ENCODE results near the gene TACC3.
A peak's percentile ranks its signal among the peaks of the same experiment; 100 is the strongest.

The TACC3 gene

GRCh38 chr4:1771555-1772305 lies 50.4 kb downstream of the TACC3 start:
- H3K4me1 ChIP-seq (ENCODE audit: control insufficient read depth, insufficient read depth, low read length) = peaks cover 11% of the 10 kb centered on the region
- no peak overlapping the region for H3K4me3 ChIP-seq (ENCODE audit: low read depth, low read length)
- H3K27me3 ChIP-seq (ENCODE audit: control insufficient read depth, insufficient read depth, low read length) = peaks cover 8% of the 10 kb centered on the region; the same call in 1 of the 2 replicates
- H3K36me3 ChIP-seq (ENCODE audit: control insufficient read depth, insufficient read depth, low read length) = no peaks in the 10 kb centered on the region
- H3K9me3 ChIP-seq (ENCODE audit: control insufficient read depth, insufficient read depth, low read length) = no peaks in the 10 kb centered on the region
- no peak overlapping the region for H3K27ac ChIP-seq (ENCODE audit: low read depth, low read length)
- H3K9ac ChIP-seq (ENCODE audit: low read depth, low read length) = no peak overlapping the region

- H3K36me3 ChIP-seq (ENCODE audit: control insufficient read depth, insufficient read depth, low read length) = no peaks in the 10 kb centered on the region
- H3K4me1 ChIP-seq (ENCODE audit: control insufficient read depth, insufficient read depth, low read length) = peaks cover 19% of the 10 kb centered on the region
- H3K27ac ChIP-seq (ENCODE audit: low read depth, low read length) = no peak overlapping the region
- no peak overlapping the region for H3K9ac ChIP-seq (ENCODE audit: low read depth, low read length)
- no peaks in the 10 kb centered on the region for H3K9me3 ChIP-seq (ENCODE audit: control insufficient read depth, insufficient read depth, low read length)
- no peak overlapping the region for H3K4me3 ChIP-seq (ENCODE audit: low read depth, low read length)
- H3K27me3 ChIP-seq (ENCODE audit: control insufficient read depth, insufficient read depth, low read length) = peaks cover 8% of the 10 kb centered on the region; the same call in 1 of the 2 replicates
Observed at GRCh38 chr4:1772853-1773538, 51.7 kb downstream of the TACC3 start.

DNA sequence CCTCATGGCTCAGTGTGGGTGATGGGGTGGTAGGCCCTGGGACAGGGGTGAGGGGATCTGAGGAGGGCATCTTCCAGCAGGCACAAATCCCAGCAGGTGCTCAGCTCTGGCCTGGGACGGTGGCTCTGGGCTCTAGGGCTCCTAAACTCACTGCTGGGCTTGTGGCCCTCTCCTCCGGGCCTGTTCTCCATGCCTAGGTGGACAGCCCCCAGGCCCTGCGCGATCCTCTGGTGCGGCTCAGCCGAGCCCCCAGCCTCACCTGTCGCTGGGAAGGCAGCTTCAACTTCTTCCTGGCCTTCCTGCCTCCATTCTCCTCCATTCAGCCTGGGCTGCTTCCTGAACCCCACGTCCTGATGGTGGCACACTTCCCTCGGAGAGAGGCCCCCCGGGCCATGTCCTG lies 52.4 kb downstream of the TACC3 start:
- no peaks in the 10 kb centered on the region for H3K36me3 ChIP-seq (ENCODE audit: control insufficient read depth, insufficient read depth, low read length)
- no peaks in the 10 kb centered on the region for H3K9me3 ChIP-seq (ENCODE audit: control insufficient read depth, insufficient read depth, low read length)
- H3K27me3 ChIP-seq (ENCODE audit: control insufficient read depth, insufficient read depth, low read length) = peaks cover 8% of the 10 kb centered on the region; the same call in 1 of the 2 replicates
- H3K4me3 ChIP-seq (ENCODE audit: low read depth, low read length) = no peak overlapping the region
- no peak overlapping the region for H3K27ac ChIP-seq (ENCODE audit: low read depth, low read length)
- H3K4me1 ChIP-seq (ENCODE audit: control insufficient read depth, insufficient read depth, low read length) = peaks cover 17% of the 10 kb centered on the region
- no peak overlapping the region for H3K9ac ChIP-seq (ENCODE audit: low read depth, low read length)

DNA sequence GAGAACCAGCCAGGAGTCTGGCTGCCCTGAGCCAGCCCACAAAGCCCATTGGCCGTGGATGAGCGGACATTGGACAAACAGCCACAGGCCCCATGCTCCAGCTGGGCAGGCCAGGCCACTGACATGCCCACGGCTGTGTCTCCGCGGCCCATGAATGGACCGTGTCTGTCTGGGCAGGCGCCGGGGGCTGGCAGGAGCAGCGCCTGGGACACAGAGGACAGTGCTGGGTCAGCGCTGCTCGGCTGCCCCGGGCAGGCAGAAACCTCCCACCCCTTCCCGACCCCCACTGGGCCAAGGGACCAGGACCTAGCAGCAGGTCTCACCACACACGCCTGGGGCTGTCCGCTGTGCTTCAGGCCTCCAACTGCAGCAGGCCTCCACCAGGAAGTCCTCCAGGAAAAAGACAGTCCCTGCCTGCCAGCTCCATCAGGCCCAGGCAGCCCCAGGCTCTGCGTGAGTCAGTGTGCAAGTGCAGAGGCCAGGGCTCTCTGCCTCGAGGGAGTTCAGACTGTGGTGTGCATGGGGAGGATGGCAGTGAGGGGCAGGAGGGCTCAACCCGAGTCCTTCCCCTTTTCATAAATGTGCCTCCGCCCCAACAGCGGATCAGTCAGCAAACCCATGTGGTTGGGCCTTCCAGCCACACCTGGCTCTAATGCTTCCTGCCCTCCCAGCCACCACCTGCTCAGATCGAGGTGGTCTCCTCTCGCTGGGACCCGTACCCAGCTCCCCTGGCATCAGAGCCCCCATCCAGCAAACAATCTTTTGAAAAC lies 54.6 kb downstream of the TACC3 start:
- Histone ChIP-seq H3K4me3 (ENCODE audit: low read depth, low read length) (no peak overlapping the region), H3K4me1 (ENCODE audit: control insufficient read depth, insufficient read depth, low read length) (peaks cover 23% of the 10 kb centered on the region), H3K36me3 (ENCODE audit: control insufficient read depth, insufficient read depth, low read length) (no peaks in the 10 kb centered on the region), H3K9ac (ENCODE audit: low read depth, low read length) (no peak overlapping the region), H3K27me3 (ENCODE audit: control insufficient read depth, insufficient read depth, low read length) (no peaks in the 10 kb centered on the region), H3K9me3 (ENCODE audit: control insufficient read depth, insufficient read depth, low read length) (no peaks in the 10 kb centered on the region), H3K27ac (ENCODE audit: low read depth, low read length) (no peak overlapping the region)

DNA sequence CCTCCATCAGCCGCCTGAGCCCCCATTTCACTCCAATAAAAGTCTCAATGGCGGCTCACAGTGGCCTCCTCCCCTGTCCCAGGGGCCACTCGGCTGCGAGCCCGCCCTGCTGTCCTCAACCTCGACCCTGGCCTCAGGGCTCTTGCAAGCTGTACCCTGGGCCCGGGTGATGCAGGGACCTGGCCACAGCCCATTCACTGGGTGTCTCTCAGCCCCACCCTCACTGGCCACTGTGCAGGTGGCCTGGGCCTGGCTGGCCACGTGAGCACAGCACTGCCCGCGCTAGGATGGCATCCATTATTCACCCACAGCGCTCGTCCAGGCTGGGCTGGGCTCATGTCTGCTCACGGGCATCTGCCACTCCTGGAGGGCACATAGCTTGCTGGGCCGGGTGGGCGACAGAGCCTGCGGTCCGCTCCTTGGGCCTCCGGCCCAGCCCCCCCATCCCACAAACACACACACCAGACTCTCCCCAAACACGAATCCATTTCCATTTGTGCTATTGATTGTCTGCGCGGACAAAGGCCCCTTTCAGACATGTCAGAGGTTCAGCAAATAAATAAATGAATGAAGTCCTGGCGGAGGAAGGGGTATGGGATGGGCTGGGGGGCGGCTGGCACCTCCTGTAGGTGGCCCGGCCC lies 55.3 kb downstream of the TACC3 start:
- H3K4me3 ChIP-seq (ENCODE audit: low read depth, low read length) = no peak overlapping the region
- H3K9me3 ChIP-seq (ENCODE audit: control insufficient read depth, insufficient read depth, low read length) = no peaks in the 10 kb centered on the region
- H3K27me3 ChIP-seq (ENCODE audit: control insufficient read depth, insufficient read depth, low read length) = no peaks in the 10 kb centered on the region
- no peak overlapping the region for H3K9ac ChIP-seq (ENCODE audit: low read depth, low read length)
- no peaks in the 10 kb centered on the region for H3K36me3 ChIP-seq (ENCODE audit: control insufficient read depth, insufficient read depth, low read length)
- peaks cover 23% of the 10 kb centered on the region for H3K4me1 ChIP-seq (ENCODE audit: control insufficient read depth, insufficient read depth, low read length)
- no peak overlapping the region for H3K27ac ChIP-seq (ENCODE audit: low read depth, low read length)

DNA sequence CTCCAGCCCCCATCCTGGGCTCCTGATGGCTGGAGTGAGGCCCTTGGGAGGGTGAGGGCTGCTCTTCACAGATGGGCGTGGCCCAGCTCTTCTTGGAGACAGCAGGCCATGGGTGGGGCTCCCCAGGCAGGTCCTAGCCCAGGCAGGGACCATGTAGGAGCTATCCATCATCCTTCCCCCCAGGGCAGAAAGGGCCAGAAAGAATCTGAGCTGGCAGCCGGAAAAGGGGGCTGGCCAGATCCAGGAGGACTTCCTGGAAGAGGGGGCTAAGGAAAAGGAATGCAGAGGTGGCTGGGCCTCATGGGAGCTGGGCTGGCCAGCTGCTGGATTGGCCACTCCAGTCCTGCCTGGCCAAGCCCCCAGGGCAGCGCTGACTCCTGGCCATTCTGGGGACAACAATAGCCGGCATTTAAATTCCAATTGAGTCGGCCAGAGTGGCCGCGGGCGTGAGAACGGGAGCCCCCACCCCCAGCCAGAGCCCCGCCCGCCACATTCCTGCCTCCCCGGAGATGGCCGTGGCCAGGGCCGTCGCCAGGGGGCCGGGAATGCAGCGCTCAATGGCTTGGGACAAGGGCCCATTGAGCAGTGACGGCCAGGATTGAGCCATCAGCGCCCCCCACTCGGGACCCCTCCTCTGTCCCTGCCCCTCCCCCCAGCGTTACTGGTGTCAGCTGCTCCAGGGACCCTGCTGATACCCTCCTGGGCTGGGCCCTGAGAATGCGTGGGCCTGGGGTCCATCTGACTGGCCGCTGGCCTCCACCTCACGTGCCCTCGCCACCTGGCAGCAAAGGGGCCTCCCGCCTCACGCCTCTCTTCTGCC lies 56.7 kb downstream of the TACC3 start:
- H3K27me3 ChIP-seq (ENCODE audit: control insufficient read depth, insufficient read depth, low read length) = no peaks in the 10 kb centered on the region
- H3K9ac ChIP-seq (ENCODE audit: low read depth, low read length) = no peak overlapping the region
- H3K36me3 ChIP-seq (ENCODE audit: control insufficient read depth, insufficient read depth, low read length) = no peaks in the 10 kb centered on the region
- H3K4me1 ChIP-seq (ENCODE audit: control insufficient read depth, insufficient read depth, low read length) = peaks cover 23% of the 10 kb centered on the region
- H3K9me3 ChIP-seq (ENCODE audit: control insufficient read depth, insufficient read depth, low read length) = no peaks in the 10 kb centered on the region
- H3K4me3 ChIP-seq (ENCODE audit: low read depth, low read length) = no peak overlapping the region; the same call in 1 of the 2 replicates
- H3K27ac ChIP-seq (ENCODE audit: low read depth, low read length) = peak overlapping the region; percentile 84

DNA sequence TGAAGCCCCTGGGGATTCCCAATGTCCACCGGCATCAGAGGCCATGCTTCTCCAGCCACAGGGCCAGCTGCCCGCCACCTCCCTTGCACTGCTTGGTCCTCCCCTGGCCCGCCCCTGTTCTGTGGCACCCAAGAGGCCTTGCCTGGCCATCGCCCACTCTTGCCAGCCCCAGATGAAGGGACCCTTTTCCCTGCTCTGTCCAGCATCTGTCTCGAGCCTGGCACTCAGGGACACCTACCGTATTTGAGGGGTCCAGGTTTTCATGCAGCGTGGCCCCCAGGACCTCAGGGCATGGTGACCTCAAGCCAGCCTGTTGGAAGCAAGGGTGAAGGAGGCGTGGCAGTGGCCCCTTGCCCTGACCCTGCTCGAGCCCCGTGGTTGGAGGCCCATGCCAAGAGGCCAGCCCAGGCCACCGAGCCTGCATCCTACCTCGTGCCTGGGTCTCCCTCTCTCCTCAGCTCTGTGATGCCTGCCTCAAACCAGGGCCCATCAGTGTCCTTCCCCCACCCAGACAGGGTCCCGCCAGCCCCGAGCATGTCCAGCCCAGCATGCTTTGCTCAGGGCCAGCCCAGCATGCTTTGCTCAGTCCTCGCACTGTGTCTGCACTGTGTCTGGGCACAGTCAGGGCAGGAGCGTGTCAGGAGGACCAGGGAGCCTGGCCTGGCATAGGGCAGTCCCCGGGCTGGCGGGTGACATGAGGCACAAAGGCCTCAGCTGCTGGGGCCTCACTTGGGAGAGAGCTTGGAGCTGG lies 57.5 kb downstream of the TACC3 start:
- peak overlapping the region; percentile 84 for H3K27ac ChIP-seq (ENCODE audit: low read depth, low read length)
- H3K9me3 ChIP-seq (ENCODE audit: control insufficient read depth, insufficient read depth, low read length) = no peaks in the 10 kb centered on the region
- peaks cover 23% of the 10 kb centered on the region for H3K4me1 ChIP-seq (ENCODE audit: control insufficient read depth, insufficient read depth, low read length)
- H3K9ac ChIP-seq (ENCODE audit: low read depth, low read length) = no peak overlapping the region
- H3K36me3 ChIP-seq (ENCODE audit: control insufficient read depth, insufficient read depth, low read length) = no peaks in the 10 kb centered on the region
- H3K27me3 ChIP-seq (ENCODE audit: control insufficient read depth, insufficient read depth, low read length) = no peaks in the 10 kb centered on the region
- no peak overlapping the region for H3K4me3 ChIP-seq (ENCODE audit: low read depth, low read length)

DNA sequence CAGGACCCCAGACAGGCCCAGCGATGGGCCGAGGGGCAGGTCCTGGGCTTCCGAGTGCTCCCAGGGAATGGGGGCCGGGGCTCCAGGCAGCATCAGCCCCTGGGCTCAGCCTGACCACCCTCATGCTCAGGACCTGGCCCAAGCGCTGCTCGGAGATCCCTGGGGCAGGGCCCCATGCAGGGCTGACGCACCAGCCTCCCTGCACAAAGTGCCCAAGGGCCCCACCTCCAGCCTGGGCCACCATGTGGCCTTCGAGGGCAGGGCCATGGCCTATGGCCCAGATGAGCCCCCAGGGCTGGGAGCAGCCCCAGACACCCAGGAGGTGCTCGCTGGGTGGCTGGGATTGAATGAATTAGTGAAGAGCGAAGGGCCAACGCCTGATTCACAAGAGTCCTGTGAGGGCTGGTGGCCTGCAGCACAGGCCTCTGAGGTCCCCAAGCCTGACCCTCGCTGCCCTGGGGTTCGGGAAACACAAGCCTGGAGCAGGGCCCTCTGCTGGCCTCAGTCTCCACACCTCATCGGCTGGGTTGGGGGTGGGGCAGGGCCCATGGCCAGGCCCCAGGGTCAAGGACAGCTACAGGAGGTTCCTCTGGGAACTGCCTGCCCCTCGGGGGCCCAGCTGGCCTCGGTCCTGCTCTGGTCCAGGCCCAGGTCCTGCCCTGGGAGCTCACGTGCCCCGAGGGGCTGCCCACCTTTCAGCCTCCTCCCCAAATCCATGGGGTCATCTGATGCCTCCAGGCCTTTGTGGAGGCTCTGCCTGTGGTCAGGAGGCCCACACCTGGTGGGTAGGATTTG lies 58.5 kb downstream of the TACC3 start:
- Histone ChIP-seq H3K36me3 (ENCODE audit: control insufficient read depth, insufficient read depth, low read length) (no peaks in the 10 kb centered on the region), H3K9ac (ENCODE audit: low read depth, low read length) (no peak overlapping the region), H3K27ac (ENCODE audit: low read depth, low read length) (no peak overlapping the region), H3K9me3 (ENCODE audit: control insufficient read depth, insufficient read depth, low read length) (no peaks in the 10 kb centered on the region), H3K27me3 (ENCODE audit: control insufficient read depth, insufficient read depth, low read length) (no peaks in the 10 kb centered on the region), H3K4me1 (ENCODE audit: control insufficient read depth, insufficient read depth, low read length) (peaks cover 23% of the 10 kb centered on the region), H3K4me3 (ENCODE audit: low read depth, low read length) (no peak overlapping the region)

GRCh38 chr4:1780435-1780834 lies 59.1 kb downstream of the TACC3 start:
- no peaks in the 10 kb centered on the region for H3K9me3 ChIP-seq (ENCODE audit: control insufficient read depth, insufficient read depth, low read length)
- H3K4me1 ChIP-seq (ENCODE audit: control insufficient read depth, insufficient read depth, low read length) = peaks cover 23% of the 10 kb centered on the region
- H3K27me3 ChIP-seq (ENCODE audit: control insufficient read depth, insufficient read depth, low read length) = no peaks in the 10 kb centered on the region

More at GRCh38 chr4:1780435-1780834, 59.1 kb downstream of the TACC3 start:
- no peak overlapping the region for H3K9ac ChIP-seq (ENCODE audit: low read depth, low read length)
- no peak overlapping the region for H3K4me3 ChIP-seq (ENCODE audit: low read depth, low read length)
- H3K36me3 ChIP-seq (ENCODE audit: control insufficient read depth, insufficient read depth, low read length) = no peaks in the 10 kb centered on the region
- H3K27ac ChIP-seq (ENCODE audit: low read depth, low read length) = no peak overlapping the region
